ENCODE measurements around the gene ZIC5.

The ZIC5 gene

GRCh38 chr13:99975626-99976025 is 4.1 kb upstream of the ZIC5 start:
- no peak for DNase-seq (ENCODE audit: low spot score)

DNA sequence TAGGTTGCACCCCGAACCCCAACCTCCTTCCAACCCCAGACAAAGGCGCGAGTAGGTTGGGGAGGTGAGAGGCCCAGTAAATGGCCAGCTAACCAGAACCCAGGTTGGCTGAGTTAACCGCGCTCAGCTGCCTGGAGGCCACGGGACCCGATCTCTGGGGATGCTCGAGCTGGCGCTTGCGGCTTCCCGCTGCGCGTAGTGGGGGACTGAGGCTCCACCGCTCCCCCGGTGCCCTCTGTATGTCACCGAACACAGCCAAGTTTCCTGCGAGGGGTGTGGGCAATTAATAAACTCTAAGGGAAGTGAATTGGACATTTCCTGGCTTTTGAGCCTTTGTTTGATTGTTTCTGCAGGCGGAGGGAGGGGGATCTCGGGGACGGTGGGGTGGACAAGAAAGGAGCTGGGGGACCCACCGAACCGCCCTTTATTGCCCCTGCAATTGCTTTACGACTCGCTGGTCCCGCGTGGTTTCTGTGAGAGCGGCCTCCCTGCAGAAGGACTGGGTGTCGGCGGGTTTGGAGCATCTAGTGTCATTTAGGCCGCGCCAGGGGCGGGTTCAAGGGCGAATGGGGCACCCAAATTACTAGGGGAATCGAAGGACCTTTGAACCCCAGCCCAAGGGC is 3.5 kb upstream of the ZIC5 start:
- DNase-seq (ENCODE audit: low spot score), result no peak

DNA sequence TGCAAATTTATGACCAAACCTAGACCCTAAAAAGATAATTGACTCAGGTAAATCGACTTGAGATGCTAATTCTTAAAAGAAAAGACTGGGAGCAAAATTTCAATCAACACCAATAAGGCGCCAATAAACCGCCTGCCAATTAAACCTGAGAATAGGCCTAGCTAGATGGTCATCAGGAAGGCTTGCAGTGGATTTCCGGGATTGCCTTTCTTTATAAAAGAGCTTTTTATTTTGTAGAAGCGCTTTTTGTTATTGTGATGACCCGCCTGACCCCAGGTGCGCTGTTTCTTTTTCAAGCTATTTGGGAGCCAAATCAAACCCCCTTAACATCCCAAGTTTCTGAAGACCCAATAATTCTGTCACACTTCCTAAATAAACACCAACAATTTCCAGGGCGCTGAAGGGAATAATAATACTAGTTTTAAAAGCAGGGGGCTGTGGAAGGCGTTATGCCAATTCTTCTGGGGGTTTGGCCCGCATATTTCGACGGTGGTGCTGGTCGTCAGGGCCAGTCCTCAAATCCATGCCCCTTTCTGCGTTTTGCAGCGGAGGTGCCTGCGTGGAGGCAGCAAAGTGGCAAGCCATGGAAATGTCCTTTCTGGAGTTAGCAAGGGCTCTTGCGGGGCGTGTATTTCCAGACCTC is 2.9 kb upstream of the ZIC5 start:
- no peak for DNase-seq (ENCODE audit: low spot score)

DNA sequence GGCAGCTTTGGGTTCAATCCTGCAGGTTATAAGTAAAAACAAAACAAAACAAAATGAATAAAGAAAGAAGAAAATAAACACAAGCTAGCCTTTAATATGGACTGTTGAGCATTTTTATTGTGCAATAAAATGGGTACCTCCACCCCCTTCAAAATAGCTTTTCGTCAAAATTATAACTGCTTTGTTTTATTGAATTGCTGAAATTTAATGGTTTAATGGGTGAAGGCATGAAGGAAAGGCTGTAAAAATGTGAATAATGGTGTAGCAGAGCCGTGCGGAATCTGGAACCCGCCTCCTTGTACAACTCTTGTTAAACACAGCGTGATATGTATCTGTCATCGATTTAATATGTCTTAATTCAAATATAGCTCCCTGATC is 2.2 kb upstream of the ZIC5 start:
- DNase-seq (ENCODE audit: low spot score), result no peak

GRCh38 chr13:99973163-99973807 is 1.7 kb upstream of the ZIC5 start:
- DNase-seq (ENCODE audit: low spot score), result no peak

DNA sequence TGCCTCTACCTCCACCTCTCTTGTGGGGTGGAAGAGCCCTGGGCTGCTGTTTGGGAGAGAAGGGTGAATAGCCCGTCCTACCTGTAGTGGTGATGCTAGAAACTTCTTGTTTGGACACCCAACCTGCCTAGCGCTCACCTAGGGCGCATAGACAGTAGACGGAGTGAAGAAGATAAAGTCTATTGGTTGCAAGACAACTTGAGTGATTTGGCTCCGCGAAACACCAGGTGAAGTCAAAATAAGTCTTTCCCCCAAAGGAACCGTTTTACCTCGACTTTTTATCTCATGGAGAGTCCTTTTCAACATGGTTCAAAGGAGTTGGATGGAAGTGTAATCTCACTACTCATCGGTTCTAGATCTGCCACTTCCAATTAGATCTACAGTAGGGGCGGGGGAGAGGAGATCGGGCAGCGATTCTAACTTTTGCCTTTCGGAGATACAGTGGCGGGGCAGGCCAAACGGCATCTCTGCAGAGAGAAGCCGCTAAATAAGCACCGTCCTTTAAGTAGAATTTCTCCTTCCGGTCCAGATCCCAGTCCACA is 694 bp upstream of the ZIC5 start:
- DNase-seq (ENCODE audit: low spot score), result no peak

DNA sequence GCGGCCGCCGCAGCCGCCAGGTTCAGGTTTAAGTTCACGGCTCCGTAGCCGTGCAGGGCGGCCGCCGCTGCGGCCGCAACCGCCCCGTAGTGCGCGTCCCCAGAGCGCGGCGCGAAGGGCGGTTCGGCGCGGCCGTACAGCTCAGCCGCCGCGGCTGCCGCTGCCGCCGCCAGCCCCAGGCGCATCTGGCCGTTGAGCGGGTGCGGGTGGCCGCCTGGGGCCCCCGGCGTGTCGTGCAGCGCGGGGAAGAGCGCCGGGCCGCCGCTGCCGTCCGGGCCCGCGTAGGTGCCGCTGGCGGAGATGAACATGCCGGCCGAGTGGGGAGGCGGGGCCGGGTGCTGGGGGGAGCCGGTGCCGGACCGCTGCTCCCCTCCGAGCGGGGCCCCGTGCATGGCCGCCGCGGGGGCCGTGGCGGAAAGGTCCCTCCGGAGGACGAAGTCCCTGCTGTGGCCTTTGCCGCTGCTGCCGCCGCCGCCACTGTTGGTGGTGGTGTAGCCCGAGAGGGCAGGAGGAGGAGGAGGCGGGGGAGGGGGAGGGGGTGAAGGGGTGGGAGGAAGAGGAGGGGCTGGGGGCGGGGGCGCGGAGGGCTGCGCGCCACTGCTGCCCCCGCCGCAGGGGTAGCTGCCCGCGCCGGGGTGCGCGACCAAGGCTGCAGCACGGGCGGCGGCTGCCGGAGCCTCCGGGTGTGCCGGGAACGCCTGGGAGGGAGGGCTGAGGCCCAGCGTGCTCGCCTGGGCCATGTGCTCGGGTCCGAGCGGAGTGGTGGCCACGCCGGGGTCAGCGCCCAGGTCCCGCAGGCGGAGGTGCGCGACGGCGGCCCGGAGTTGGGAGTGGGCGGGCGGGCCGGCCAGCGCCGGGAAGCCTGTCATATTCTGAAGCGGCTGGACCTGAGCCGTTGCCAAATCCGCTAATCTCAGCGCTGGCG is 654 bp downstream of the ZIC5 start:
- no peak for DNase-seq (ENCODE audit: low spot score)

GRCh38 chr13:99969919-99970650 is 1.5 kb downstream of the ZIC5 start:
- DNase-seq (ENCODE audit: low spot score), result no peak

GRCh38 chr13:99969453-99969918 is 2.1 kb downstream of the ZIC5 start:
- DNase-seq (ENCODE audit: low spot score), result no peak

GRCh38 chr13:99968521-99969452 is 2.8 kb downstream of the ZIC5 start:
- peak; percentile 62 for DNase-seq (ENCODE audit: low spot score)

DNA sequence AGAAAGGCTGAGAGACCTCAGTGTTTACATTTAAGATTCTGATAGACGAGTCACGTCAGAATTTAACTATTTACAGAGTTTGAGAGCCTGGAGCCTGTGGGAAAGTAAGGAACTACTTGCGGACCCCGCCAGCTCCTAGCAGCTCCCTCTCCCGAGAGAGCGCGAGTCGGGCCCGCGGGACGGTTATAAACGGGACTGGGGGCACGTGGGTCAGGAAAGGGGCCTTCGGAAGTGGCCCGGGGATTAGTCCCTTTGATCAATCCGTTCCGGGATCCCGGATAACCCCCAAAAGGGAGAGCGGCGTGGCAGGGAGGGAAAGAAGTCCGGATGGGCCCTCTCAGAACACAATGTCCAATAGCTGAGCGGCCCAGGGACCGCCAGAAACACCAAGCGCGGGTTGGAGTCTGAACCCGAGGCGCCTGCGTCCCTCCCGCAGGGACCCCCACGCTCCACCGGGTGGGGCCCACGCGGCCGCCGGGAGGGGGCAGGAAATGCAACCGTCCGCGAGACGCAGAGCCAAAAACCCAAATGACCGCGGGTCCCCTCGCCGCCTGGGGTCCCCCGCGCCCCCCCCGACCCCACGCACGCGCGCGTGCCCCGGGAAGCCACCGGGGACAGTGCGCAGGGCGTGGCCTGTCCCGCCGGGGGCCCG is 3.6 kb downstream of the ZIC5 start:
- DNase-seq (ENCODE audit: low spot score), result no peak

GRCh38 chr13:99967498-99967868 is 4.1 kb downstream of the ZIC5 start:
- DNase-seq (ENCODE audit: low spot score), result no peak

GRCh38 chr13:99966064-99966805 is 5.3 kb downstream of the ZIC5 start:
- DNase-seq (ENCODE audit: low spot score), result no peak

DNA sequence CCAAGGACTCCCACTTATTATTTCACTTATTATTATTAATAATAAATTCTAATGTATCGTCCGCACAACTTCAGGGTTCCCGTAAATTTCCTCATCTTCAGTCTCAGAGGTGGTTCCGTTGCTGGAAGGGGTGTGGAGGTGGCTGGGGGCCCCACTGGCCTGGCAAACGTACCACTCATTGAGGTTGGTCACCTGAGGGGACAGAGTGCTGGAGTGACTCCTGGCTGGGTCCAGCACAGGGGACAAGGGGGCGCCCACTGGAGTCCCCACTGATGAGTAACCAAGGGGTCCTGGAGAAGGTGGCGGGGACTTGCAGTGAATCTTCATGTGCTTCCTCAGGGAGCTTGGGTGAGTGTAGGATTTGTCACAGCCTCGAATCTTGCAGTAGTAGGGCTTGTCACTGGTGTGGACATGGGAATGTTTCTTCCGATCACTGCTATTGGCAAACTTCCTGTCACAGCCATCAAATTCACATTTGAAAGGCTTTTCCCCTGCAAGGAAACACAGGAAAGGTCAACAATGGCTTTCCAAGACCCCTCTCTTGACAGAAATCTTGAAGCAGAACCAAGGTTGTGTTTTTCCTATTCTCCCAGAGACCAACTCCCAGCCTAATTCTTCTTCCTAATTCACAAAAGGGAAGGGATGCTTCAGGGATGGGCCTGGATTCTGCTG is 6.1 kb downstream of the ZIC5 start:
- no peak for DNase-seq (ENCODE audit: low spot score)

GRCh38 chr13:99963816-99964339 is 7.7 kb downstream of the ZIC5 start:
- no peak for DNase-seq (ENCODE audit: low spot score)

- no peak for DNase-seq (ENCODE audit: low spot score)
Observed at GRCh38 chr13:99962242-99962641, 9.3 kb downstream of the ZIC5 start.

DNA sequence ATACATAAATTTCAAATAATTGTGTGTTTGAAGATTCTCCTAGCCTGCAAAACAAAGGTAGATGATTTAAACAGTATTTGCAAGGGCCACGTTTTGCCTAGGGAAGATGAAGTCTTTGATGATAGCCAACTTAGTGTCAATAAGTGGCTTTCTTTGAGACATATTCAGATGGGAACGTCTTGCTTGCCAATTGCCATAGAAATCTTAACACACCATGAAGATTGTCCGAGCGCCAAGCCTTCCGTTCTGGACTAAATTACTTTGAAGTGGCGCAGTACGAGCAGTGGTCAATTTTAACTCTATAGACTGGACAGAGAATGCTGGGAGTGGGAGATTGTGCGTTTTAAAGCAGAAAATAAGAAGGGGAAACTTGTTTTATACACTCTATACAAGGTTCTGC is 9.9 kb downstream of the ZIC5 start:
- DNase-seq (ENCODE audit: low spot score), result no peak

GRCh38 chr13:99960663-99961311 is 10.8 kb downstream of the ZIC5 start:
- DNase-seq (ENCODE audit: low spot score), result no peak

All from AG20443 (cell line).